Tibial nerve (tissue), 4 donors: ENCODE measurements around the gene KLHL22. TPM values are rescaled to one million over a fixed set of nuclear protein-coding genes. Genes with fewer than 3 reads are reported as not detected.

Experiments
- DNase-seq, 2 donors: peaks; one replicate each; pipeline ENCODE4 v3.0.0-alpha.2; 2019; ENCODE audit warnings: low spot score in 2 of 2
- H3K27ac ChIP-seq, 4 donors: fragments of 200-600 bp; sonication (generic) in 3 of 4; one replicate each; pipeline ENCODE4 v1.5.1; 2017 to 2019; ENCODE audit warnings: mild to moderate bottlenecking in 1 of 4
- H3K27me3 ChIP-seq, 2 donors: fragments of 200-600 bp; sonication (generic) in 1 of 2; one replicate each; pipeline versions ENCODE4 v1.5.1 to v1.6.0; 2017 to 2019
- H3K36me3 ChIP-seq, 3 donors: fragments of 200-600 bp; sonication (generic); one replicate each; pipeline ENCODE4 v1.5.1; 2018 to 2019
- H3K4me1 ChIP-seq, 4 donors: fragments of 200-600 bp; sonication (generic) in 3 of 4; one replicate each; pipeline ENCODE4 v1.5.1; 2017 to 2019
- H3K4me3 ChIP-seq, 4 donors: fragments of 200-600 bp; sonication (generic) in 3 of 4; one replicate each; pipeline ENCODE4 v1.5.1; 2017 to 2019; ENCODE audit warnings: mild to moderate bottlenecking in 1 of 4, moderate library complexity in 1 of 4
- H3K9me3 ChIP-seq, 4 donors: fragments of 200-600 bp; sonication (generic) in 3 of 4; one replicate each; pipeline ENCODE4 v1.5.1; 2017 to 2019
- CTCF ChIP-seq, 5 experiments: fragments of 200-600 bp in 3 of 5; fragments of 450-650 bp in 2 of 5; sonication (generic) in 3 of 5; IDR thresholded peaks; one replicate each; pipeline ENCODE4 v1.5.1; 2016 to 2019; ENCODE audit warnings: antibody characterized with exemption in 5 of 5, mild to moderate bottlenecking in 3 of 5, moderate library complexity in 2 of 5
- EP300 ChIP-seq, 2 donors: sonication (generic); formaldehyde crosslinking; IDR thresholded peaks; one replicate each; pipeline ENCODE4 v1.6.1; 2017; ENCODE audit warnings: antibody characterized with exemption in 2 of 2, mild to moderate bottlenecking in 1 of 2
- POLR2A ChIP-seq, 2 donors: fragments of 450-650 bp; IDR thresholded peaks; one replicate each; pipeline ENCODE4 v1.6.1; 2017; ENCODE audit warnings: antibody characterized with exemption in 2 of 2, mild to moderate bottlenecking in 2 of 2, moderate library complexity in 2 of 2
- WGBS, 2 donors: methylation state at CpG; one replicate each; pipeline ENCODE4 v1.1.5; 2018; 5-methylcytosine and 5-hydroxymethylcytosine counted together
- total RNA-seq, 4 donors: library from RNA; depleted of rRNA; stranded (reverse); fragments of >200 nt; gene quantifications; one replicate each; pipeline ENCODE4 v1.1.0, GENCODE V29; 2016

KLHL22 gene
- total RNA-seq, 4 donors from 2014 or later = 31.6 to 50.4 (median 41.4) TPM

- peak overlapping the region in 3 of 4 donors; percentile 21 to 48 (median 22) for H3K27ac ChIP-seq
- TF ChIP-seq CTCF (IDR thresholded peaks at IDR 0.05) (no peak), EP300 (IDR thresholded peaks at IDR 0.05) (no peak), POLR2A (IDR thresholded peaks at IDR 0.05) (no peak)
- peaks cover 0 to 30% (median 11%) of the 10 kb centered on the region in 4 donors for H3K4me1 ChIP-seq
- H3K4me3 ChIP-seq = no peak overlapping the region
- H3K9me3 ChIP-seq = no peaks in the 10 kb centered on the region
- no peaks in the 10 kb centered on the region for H3K27me3 ChIP-seq
- DNase-seq = no peak
- H3K36me3 ChIP-seq = peaks cover 0 to 36% (median 6%) of the 10 kb centered on the region in 3 donors
- 38 to 43% methylated on average over 2 of the region's 2 CpGs for WGBS, 2 donors
Measured at GRCh38 chr22:20463324-20464095, 32.1 kb downstream of the KLHL22 start.

GRCh38 chr22:20459862-20460261 is 35.7 kb downstream of the KLHL22 start:
- H3K36me3 ChIP-seq = peaks cover 0 to 41% (median 3%) of the 10 kb centered on the region in 3 donors
- no peak for DNase-seq
- no peaks in the 10 kb centered on the region for H3K9me3 ChIP-seq
- 83 to 87% methylated on average over 4 of the region's 4 CpGs for WGBS, 2 donors
- H3K4me3 ChIP-seq = no peak overlapping the region
- H3K4me1 ChIP-seq = peaks cover 0 to 43% (median 11%) of the 10 kb centered on the region in 4 donors
- TF ChIP-seq EP300 (IDR thresholded peaks at IDR 0.05) = no peak
- TF ChIP-seq POLR2A (IDR thresholded peaks at IDR 0.05) = no peak
- TF ChIP-seq CTCF (IDR thresholded peaks at IDR 0.05) = no peak
- no peaks in the 10 kb centered on the region for H3K27me3 ChIP-seq
- no peak overlapping the region for H3K27ac ChIP-seq

- TF ChIP-seq CTCF (IDR thresholded peaks at IDR 0.05) (no peak), EP300 (IDR thresholded peaks at IDR 0.05) (no peak), POLR2A (IDR thresholded peaks at IDR 0.05) (no peak)
- H3K27me3 ChIP-seq = no peaks in the 10 kb centered on the region
- H3K9me3 ChIP-seq = no peaks in the 10 kb centered on the region
- no peak for DNase-seq
- H3K36me3 ChIP-seq = peaks cover 0 to 41% (median 0%) of the 10 kb centered on the region in 3 donors
- 65 to 92% methylated on average over 3 of the region's 3 CpGs for WGBS, 2 donors
- H3K27ac ChIP-seq = no peak overlapping the region
- H3K4me1 ChIP-seq = peaks cover 0 to 40% (median 8%) of the 10 kb centered on the region in 4 donors
- no peak overlapping the region for H3K4me3 ChIP-seq
Measured at GRCh38 chr22:20459152-20459542, 36.4 kb downstream of the KLHL22 start.

- Histone ChIP-seq H3K27me3 (no peaks in the 10 kb centered on the region), H3K4me1 (peaks cover 0 to 35% (median 6%) of the 10 kb centered on the region in 4 donors), H3K27ac (no peak overlapping the region), H3K36me3 (peaks cover 0 to 41% (median 0%) of the 10 kb centered on the region in 3 donors), H3K4me3 (no peak overlapping the region), H3K9me3 (no peaks in the 10 kb centered on the region)
- DNase-seq = no peak
- 55 to 69% methylated on average over 8 of the region's 8 CpGs for WGBS, 2 donors
- TF ChIP-seq POLR2A (IDR thresholded peaks at IDR 0.05) (no peak), CTCF (IDR thresholded peaks at IDR 0.05) (no peak), EP300 (IDR thresholded peaks at IDR 0.05) (no peak)
Measured at GRCh38 chr22:20458530-20459151, 37.0 kb downstream of the KLHL22 start.
